GM12878 (cell line): Measurements from ENCODE around the gene ARFRP1. TPM values are rescaled to one million over a fixed set of nuclear protein-coding genes. Genes with fewer than 3 reads are reported as not detected.

Experiments
- ATAC-seq: fragments of 200-7000 bp; cut with Tn5 transposase; 3 replicates; pipeline ENCODE4 v1.9.1; 2020; ENCODE audit warnings: mild to moderate bottlenecking, moderate library complexity
- BruUV-seq: library from RNA; stranded (reverse); fragments of 400-500 nt; replicated peaks from 2 replicates; lab custom pipeline; 2021; lab: Mats Ljungman, UMichigan
- CTCF ChIA-PET: fragments of 300-600 bp; sonication (Branson Sonifier 250); formaldehyde crosslinking; extraction: SDS; loops from one replicate; lab custom pipeline; 2021; ENCODE audit warnings: inconsistent platforms; lab: Yijun Ruan, JAX
- POLR2A ChIA-PET: fragments of 350-600 bp; formaldehyde crosslinking; extraction: SDS; loops from one replicate; lab custom pipeline; 2021; ENCODE audit warnings: inconsistent platforms; lab: Charles Lee
- RAD21 ChIA-PET: fragments of 300-600 bp; sonication (Branson Sonifier 250); formaldehyde crosslinking; loops from one replicate; lab custom pipeline; 2023; ENCODE audit warnings: antibody characterized with exemption; ENCODE audit not compliant: unreplicated experiment; lab: Charles Lee
- SMC1A ChIA-PET: fragments of 300-600 bp; sonication (Branson Sonifier 250); formaldehyde crosslinking; loops from one replicate; lab custom pipeline; 2023; ENCODE audit not compliant: unreplicated experiment, uncharacterized antibody; lab: Charles Lee
- DNase-seq: peaks from one replicate; pipeline ENCODE4 v3.0.0-alpha.2; 2011; ENCODE audit warnings: low read depth, low spot score
- FAIRE-seq: peaks from 3 replicates; lab custom pipeline; 2011; peaks lifted over from hg19 to GRCh38; lab: Jason Lieb, UNC
- H2AFZ ChIP-seq: 2 replicates; pipeline ENCODE4 v1.6.0; 2011; ENCODE audit warnings: low read depth, low read length, control low read depth; ENCODE audit not compliant: control insufficient read depth
- H3K27ac ChIP-seq: 2 replicates; pipeline ENCODE4 v1.5.1; 2011; ENCODE audit warnings: control low read depth; ENCODE audit not compliant: control insufficient read depth, insufficient read depth
- H3K27me3 ChIP-seq, 2 experiments: replicated peaks in 1 of 2; 2 replicates each; pipeline versions ENCODE4 v1.6.0 to v1.6.1; 2011; ENCODE audit warnings: low read length in 1 of 2; ENCODE audit not compliant: control insufficient read depth in 2 of 2, insufficient read depth in 2 of 2
- H3K36me3 ChIP-seq, 2 experiments: 2 replicates each; pipeline ENCODE4 v1.5.1; 2011; ENCODE audit warnings: low read length in 1 of 2; ENCODE audit not compliant: control insufficient read depth in 2 of 2, insufficient read depth in 2 of 2
- H3K4me1 ChIP-seq: 2 replicates; pipeline ENCODE4 v1.6.1; 2011; ENCODE audit warnings: mild to moderate bottlenecking, low read length, moderate library complexity, mixed read lengths; ENCODE audit not compliant: control insufficient read depth, insufficient read depth
- H3K4me2 ChIP-seq: 2 replicates; pipeline ENCODE4 v1.6.0; 2011; ENCODE audit warnings: control low read depth; ENCODE audit not compliant: control insufficient read depth, insufficient read depth
- H3K4me3 ChIP-seq: fragments of 200-600 bp; sonication (generic); 2 replicates; pipeline ENCODE4 v1.5.1; 2016
- H3K79me2 ChIP-seq: 2 replicates; pipeline ENCODE4 v1.6.0; 2011; ENCODE audit warnings: low read length; ENCODE audit not compliant: control insufficient read depth, insufficient read depth
- H3K9ac ChIP-seq: 2 replicates; pipeline ENCODE4 v1.8.0; 2011; ENCODE audit warnings: low read length, control low read depth, mixed read lengths; ENCODE audit not compliant: control insufficient read depth, insufficient read depth
- H3K9me3 ChIP-seq: replicated peaks from 3 replicates; pipeline ENCODE4 v1.5.1; 2011; ENCODE audit warnings: mild to moderate bottlenecking, low read length; ENCODE audit not compliant: control insufficient read depth, insufficient read depth
- H4K20me1 ChIP-seq: 2 replicates; pipeline ENCODE4 v1.6.0; 2011; ENCODE audit not compliant: control insufficient read depth, insufficient read depth
- CBFB ChIP-seq: IDR thresholded peaks from 2 replicates; pipeline ENCODE4 v1.6.1; 2016; ENCODE audit warnings: antibody characterized with exemption, low read depth
- CEBPB ChIP-seq, 2 experiments: fragments of 150-350 bp in 1 of 2; IDR thresholded peaks; 2 replicates each; pipeline ENCODE4 v1.6.1; 2012 to 2014; ENCODE audit warnings: low read depth in 2 of 2, low read length in 2 of 2, borderline replicate concordance in 1 of 2, inconsistent platforms in 1 of 2
- CHD1 ChIP-seq: IDR thresholded peaks from 2 replicates; pipeline ENCODE4 v1.6.1; 2012; ENCODE audit warnings: low read depth, low read length, improper control_type of control experiment
- GABPA ChIP-seq: IDR thresholded peaks from 2 replicates; pipeline ENCODE4 v1.6.1; 2014; ENCODE audit warnings: antibody characterized with exemption, low read depth, mild to moderate bottlenecking, inconsistent platforms
- IKZF1 ChIP-seq: fragments of 450-650 bp; conservative IDR thresholded peaks from 2 replicates; pipeline ENCODE4 v1.6.1; 2017; ENCODE audit warnings: antibody characterized with exemption, mild to moderate bottlenecking
- JUNB ChIP-seq: IDR thresholded peaks from 2 replicates; pipeline ENCODE4 v1.6.1; 2016; ENCODE audit warnings: antibody characterized with exemption, mild to moderate bottlenecking
- NKRF ChIP-seq: fragments of 450-650 bp; conservative IDR thresholded peaks from 2 replicates; pipeline ENCODE4 v1.6.1; 2017; ENCODE audit warnings: mild to moderate bottlenecking, moderate library complexity
- PBX3 ChIP-seq: IDR thresholded peaks from 2 replicates; pipeline ENCODE4 v1.6.1; 2011; ENCODE audit warnings: mild to moderate bottlenecking, low read depth, low read length, moderate library complexity; ENCODE audit not compliant: insufficient replicate concordance
- PML ChIP-seq: IDR thresholded peaks from 2 replicates; pipeline ENCODE4 v1.6.1; 2012; ENCODE audit warnings: low read length, inconsistent platforms
- RELA ChIP-seq: fragments of 450-650 bp; IDR thresholded peaks from 2 replicates; pipeline ENCODE4 v1.8.0; 2014; ENCODE audit warnings: borderline replicate concordance; ENCODE audit not compliant: partially characterized antibody
- REST ChIP-seq: IDR thresholded peaks from 2 replicates; pipeline ENCODE4 v1.6.1; 2012; ENCODE audit warnings: mild to moderate bottlenecking, low read depth, low read length
- SREBF2 ChIP-seq: IDR thresholded peaks from 2 replicates; pipeline ENCODE4 v1.6.1; 2012; ENCODE audit warnings: mild to moderate bottlenecking, low read length
- YY1 ChIP-seq: IDR thresholded peaks from 2 replicates; pipeline ENCODE4 v1.6.1; 2011; ENCODE audit warnings: low read depth, mild to moderate bottlenecking, low read length
- ZBTB33 ChIP-seq: fragments of 450-650 bp; IDR thresholded peaks from 2 replicates; pipeline ENCODE4 v1.6.1; 2017; ENCODE audit warnings: mild to moderate bottlenecking
- WGBS: methylation state at CpG from one replicate; pipeline ENCODE4 v1.1.6; 2016; ENCODE audit warnings: low lambda C conversion rate; ENCODE audit not compliant: insufficient replicate concordance, insufficient coverage; ENCODE audit errors: missing lambda C conversion rate; 5-methylcytosine and 5-hydroxymethylcytosine counted together
- in situ Hi-C: fragments of 300-500 bp; cut with MboI; formaldehyde crosslinking; loops from 9 replicates; pipeline ENCODE4 v1.14.3; 2018; ENCODE audit warnings: mixed read lengths
- intact Hi-C: fragments of 100-400 bp; cut with micrococcal nuclease; formaldehyde crosslinking; loops from one replicate; pipeline ENCODE4 v1.14.2; 2022; ENCODE audit not compliant: unreplicated experiment
- polyA plus RNA-seq, 11 experiments: library from polyadenylated mRNA; depleted of rRNA in 4 of 11; unstranded in 6 of 11; stranded (reverse) in 5 of 11; fragments of >200 nt; fragmentation: Nextera tagmentation in 4 of 11; fragmentation: Illumina TruSeq in 1 of 11; extraction: Ambion mirVana in 4 of 11; extraction: Trizol in 1 of 11; gene quantifications; 1 replicate in 1 of 11; 2 replicates in 10 of 11; pipeline versions ENCODE4 v1.2.1 to v1.2.3, GENCODE V29; 2011 to 2016; ENCODE audit warnings: inconsistent platforms in 2 of 11, missing spikeins in 2 of 11, low read depth in 1 of 11
- total RNA-seq, 4 experiments: library from RNA; depleted of rRNA in 3 of 4; stranded (reverse); fragments of >200 nt in 3 of 4; fragmentation: Illumina TruSeq in 1 of 4; extraction: Trizol in 1 of 4; gene quantifications; 2 replicates each; pipeline versions ENCODE4 v1.2.1 to v1.2.3, GENCODE V29; 2013 to 2021

ARFRP1 gene
- total and polyA plus RNA-seq, 10 of the 15 experiments (the other 5 are each of a cell fraction or from before 2014, with no cell fraction given): 0.37 to 71.7 (median 34.6) TPM

- H4K20me1 ChIP-seq: no peaks in the 10 kb centered on the region
- H3K9me3 ChIP-seq: no peaks in the 10 kb centered on the region
- SMC1A ChIA-PET: no interaction called here
- H3K79me2 ChIP-seq: no peaks in the 10 kb centered on the region
- no peak for DNase-seq
- RAD21 ChIA-PET: no interaction called here
- WGBS: 9% methylated on average over 55 of the region's 73 CpGs
- peaks cover 4 to 7% of the 10 kb centered on the region in 2 experiments; a peak in 3 of 4 replicates for H3K27me3 ChIP-seq
- H2AFZ ChIP-seq: no peak within 1 kb of the TSS
- intact Hi-C loops: no loop called here
- no peaks in the 10 kb centered on the region for H3K36me3 ChIP-seq
- BruUV-seq: no TSS peak
- CTCF ChIA-PET: no interaction called here
- in situ Hi-C loops: no loop called here
- H3K9ac ChIP-seq: no peak within 1 kb of the TSS
- ATAC-seq: peak; percentile 67
- no peak within 1 kb of the TSS for H3K4me3 ChIP-seq
- H3K27ac ChIP-seq: no peak within 1 kb of the TSS
- H3K4me1 ChIP-seq: no peaks in the 10 kb centered on the region
- no peak for FAIRE-seq
- POLR2A ChIA-PET: interaction anchor here (0.6 kb wide), 1 partner anchor 298 kb away, joined by 3 read pairs; no protein-coding TSS in a partner anchor
- H3K4me2 ChIP-seq: peak within 1 kb of the TSS; percentile 42; the same call in 1 of the 2 replicates
- TF ChIP-seq YY1 (0 out of 2 replicates have a peak, but pooled peaks have one; percentile 31), GABPA (no peak), RELA (no peak), PML (no peak), CBFB (no peak), JUNB (no peak), NKRF (peak; percentile 63), REST (peak; percentile 99), CEBPB (IDR thresholded peaks at IDR 0.05; ENCODE audit: borderline replicate concordance in 1 of 2, low read depth in 2 of 2, low read length in 2 of 2) (no peak), IKZF1 (peak; percentile 38; the same call in 1 of the 2 replicates), ZBTB33 (no peak), CHD1 (no peak), SREBF2 (no peak), PBX3 (no peak)
Measured at GRCh38 chr20:63653041-63653973, 54.5 kb downstream of the ARFRP1 start, which contains the start of gene STMN3. STMN3 (minus strand) TSS chr20:63653424; CDS start chr20:63653345, 79 bp downstream.
